ENCODE measurements around the gene NOP10.

The NOP10 gene

DNA sequence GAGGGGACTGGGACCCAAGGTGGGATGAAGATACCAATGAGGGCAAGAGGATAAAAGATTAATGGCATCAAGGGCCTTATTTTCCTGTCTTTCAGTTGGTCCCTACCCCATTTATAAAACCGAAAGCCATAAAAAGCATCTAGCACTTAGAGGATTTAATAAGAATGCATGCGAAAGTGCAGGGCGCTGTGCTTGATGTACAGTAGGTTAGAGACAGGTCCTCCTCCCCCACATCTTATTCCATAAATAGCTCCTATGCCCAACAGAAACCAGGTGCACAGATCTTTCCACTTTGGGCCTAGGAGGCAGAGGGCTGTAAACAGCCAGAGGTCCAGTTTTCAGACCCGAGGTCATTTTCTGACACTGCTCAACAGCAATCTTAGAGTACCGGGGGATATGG is 22.9 kb upstream of the NOP10 start:
- Histone ChIP-seq H3K9me3 (no peaks in the 10 kb centered on the region), H3K27ac (no peak overlapping the region), H3K4me1 (ENCODE audit: control insufficient read depth in 1 of 2, insufficient read depth in 1 of 2, low read depth in 1 of 2, low read length in 1 of 2) (peaks cover 18% of the 10 kb centered on the region in 2 experiments), H3K4me3 (ENCODE audit: low read depth in 1 of 2, low read length in 1 of 2) (peak overlapping the region; percentile 98 to 99), H3K27me3 (no peaks in the 10 kb centered on the region), H3K36me3 (no peaks in the 10 kb centered on the region)
- no peak for TF ChIP-seq CTCF (IDR thresholded peaks at IDR 0.05)

DNA sequence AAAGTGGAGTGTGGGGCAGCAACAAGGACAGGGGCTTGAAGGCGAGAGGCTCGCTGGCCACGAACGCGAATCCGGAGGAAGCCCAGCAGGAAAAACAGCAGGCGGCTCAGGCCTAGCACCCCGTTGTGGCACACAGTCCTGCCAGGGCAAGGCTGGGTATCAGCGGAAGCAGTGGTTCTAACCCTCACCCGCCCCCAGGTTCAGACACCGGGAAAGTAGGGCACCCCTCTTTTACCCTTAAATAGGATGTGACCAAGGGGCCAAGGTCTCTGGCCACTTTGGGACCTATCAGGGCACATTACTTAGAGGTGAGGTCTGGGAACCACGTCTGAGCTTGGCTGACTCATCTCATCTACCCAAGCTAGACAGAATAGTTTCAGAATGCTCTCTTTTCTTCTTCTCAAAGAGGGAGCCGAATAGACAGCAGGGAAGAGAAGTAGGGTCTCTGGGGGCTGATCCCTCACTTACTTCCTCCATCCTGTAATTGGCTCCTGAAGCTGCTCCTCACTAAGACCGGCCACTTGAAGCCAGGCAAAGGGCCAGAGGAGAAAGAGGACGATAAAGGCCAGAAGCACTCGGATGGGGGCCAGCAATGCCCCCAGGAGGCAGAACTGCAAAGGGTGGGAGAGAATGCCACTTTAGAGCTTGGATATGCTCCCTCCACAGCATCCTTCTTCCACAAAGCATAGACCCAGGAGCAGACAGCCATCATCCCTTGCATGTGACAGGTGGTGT is 22.3 kb upstream of the NOP10 start:
- no peaks in the 10 kb centered on the region for H3K9me3 ChIP-seq
- H3K27me3 ChIP-seq: no peaks in the 10 kb centered on the region
- no peak overlapping the region for H3K27ac ChIP-seq
- H3K4me3 ChIP-seq (ENCODE audit: low read depth in 1 of 2, low read length in 1 of 2): no peak overlapping the region
- H3K4me1 ChIP-seq (ENCODE audit: control insufficient read depth in 1 of 2, insufficient read depth in 1 of 2, low read depth in 1 of 2, low read length in 1 of 2): peaks cover 18% of the 10 kb centered on the region in 2 experiments
- no peak for TF ChIP-seq CTCF (IDR thresholded peaks at IDR 0.05)
- H3K36me3 ChIP-seq: no peaks in the 10 kb centered on the region

GRCh38 chr15:34364041-34364440 is 21.1 kb upstream of the NOP10 start:
- Histone ChIP-seq H3K27me3 (no peaks in the 10 kb centered on the region), H3K27ac (no peak overlapping the region), H3K4me1 (ENCODE audit: control insufficient read depth in 1 of 2, insufficient read depth in 1 of 2, low read depth in 1 of 2, low read length in 1 of 2) (peaks cover 18% of the 10 kb centered on the region in 2 experiments), H3K4me3 (ENCODE audit: low read depth in 1 of 2, low read length in 1 of 2) (no peak overlapping the region), H3K9me3 (no peaks in the 10 kb centered on the region), H3K36me3 (peaks cover 8% of the 10 kb centered on the region)
- TF ChIP-seq CTCF (IDR thresholded peaks at IDR 0.05): no peak

DNA sequence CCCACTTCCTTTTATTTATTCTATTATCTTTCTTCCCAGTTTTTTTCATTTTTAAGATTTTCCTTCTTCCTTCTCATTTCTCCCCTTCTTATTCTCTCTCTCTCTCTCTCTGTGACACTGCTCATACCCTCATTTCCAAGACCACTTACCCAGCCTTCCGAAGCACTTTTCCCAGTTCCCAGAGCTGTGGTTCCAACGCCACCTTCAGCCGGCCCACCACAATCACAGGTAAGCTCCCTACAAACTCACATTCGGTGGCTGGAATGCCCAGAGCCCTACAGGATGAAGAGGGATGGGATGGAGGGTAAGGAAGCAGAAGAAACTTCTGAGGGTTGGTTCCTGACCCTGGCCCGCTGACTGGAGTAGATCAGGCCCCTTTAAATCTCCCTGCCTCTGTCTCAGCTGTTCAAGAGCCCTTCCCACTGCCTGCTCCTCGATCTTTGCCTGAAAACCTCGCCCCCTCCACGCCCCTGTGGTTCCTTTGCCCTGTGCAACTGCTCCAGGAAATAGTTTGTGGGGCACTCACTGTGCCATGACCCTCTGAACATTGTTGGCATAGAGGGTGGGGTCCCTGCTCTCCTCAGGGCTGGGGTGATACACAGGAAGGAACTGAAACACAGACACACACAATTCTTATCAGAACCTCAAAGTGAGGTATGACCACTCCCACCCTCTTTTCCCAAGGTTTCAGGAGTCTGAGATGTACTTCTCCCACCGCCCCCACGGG is 19.3 kb upstream of the NOP10 start:
- no peak overlapping the region for H3K27ac ChIP-seq
- H3K4me3 ChIP-seq (ENCODE audit: low read depth in 1 of 2, low read length in 1 of 2): no peak overlapping the region
- H3K36me3 ChIP-seq: peaks cover 10% of the 10 kb centered on the region
- no peak for TF ChIP-seq CTCF (IDR thresholded peaks at IDR 0.05)
- H3K9me3 ChIP-seq: no peaks in the 10 kb centered on the region
- H3K27me3 ChIP-seq: no peaks in the 10 kb centered on the region
- peaks cover 9% of the 10 kb centered on the region in 2 experiments for H3K4me1 ChIP-seq (ENCODE audit: control insufficient read depth in 1 of 2, insufficient read depth in 1 of 2, low read depth in 1 of 2, low read length in 1 of 2)

- Histone ChIP-seq H3K27ac (no peak overlapping the region), H3K27me3 (no peaks in the 10 kb centered on the region), H3K9me3 (no peaks in the 10 kb centered on the region), H3K4me3 (ENCODE audit: low read depth in 1 of 2, low read length in 1 of 2) (no peak overlapping the region), H3K36me3 (peaks cover 10% of the 10 kb centered on the region), H3K4me1 (ENCODE audit: control insufficient read depth in 1 of 2, insufficient read depth in 1 of 2, low read depth in 1 of 2, low read length in 1 of 2) (peaks cover 5 to 6% of the 10 kb centered on the region in 2 experiments)
- TF ChIP-seq CTCF (IDR thresholded peaks at IDR 0.05): no peak
Measured at GRCh38 chr15:34361278-34361677, 18.3 kb upstream of the NOP10 start.

Data from neutrophil (primary cell).